MM.1S (cell line): Measurements from ENCODE around the gene ACOT4.
A peak's percentile ranks its signal among the peaks of the same experiment; 100 is the strongest.

ENCODE experiments used
- DNase-seq: peaks from one replicate; pipeline ENCODE4 v3.0.0-alpha.2; 2015
- H2AFZ ChIP-seq: fragments of 300-600 bp; sonication (generic); 2 replicates; pipeline ENCODE4 v1.6.0; 2016; ENCODE audit warnings: antibody characterized with exemption, low read length
- H3F3A ChIP-seq: fragments of 300-600 bp; sonication (generic); 2 replicates; pipeline ENCODE4 v1.6.1; 2016; ENCODE audit warnings: mild to moderate bottlenecking, antibody characterized with exemption, low read length, moderate library complexity, mixed read lengths; ENCODE audit not compliant: insufficient read depth
- H3K27ac ChIP-seq: fragments of 300-600 bp; sonication (generic); 2 replicates; pipeline ENCODE4 v1.5.1; 2016; ENCODE audit warnings: mild to moderate bottlenecking, low read length
- H3K27me3 ChIP-seq: fragments of 300-600 bp; sonication (generic); replicated peaks from 2 replicates; pipeline ENCODE4 v1.6.0; 2016; ENCODE audit warnings: low read length; ENCODE audit not compliant: insufficient read depth
- H3K36me3 ChIP-seq: fragments of 300-600 bp; sonication (generic); replicated peaks from 2 replicates; pipeline ENCODE4 v1.6.1; 2016; ENCODE audit warnings: mild to moderate bottlenecking, low read length, mixed read lengths; ENCODE audit not compliant: insufficient read depth
- H3K4me1 ChIP-seq: fragments of 300-600 bp; sonication (generic); 2 replicates; pipeline ENCODE4 v1.6.1; 2016; ENCODE audit warnings: low read length, mixed read lengths
- H3K4me2 ChIP-seq: fragments of 300-600 bp; sonication (generic); 2 replicates; pipeline ENCODE4 v1.6.0; 2016; ENCODE audit warnings: low read depth, low read length
- H3K4me3 ChIP-seq: fragments of 300-600 bp; sonication (generic); 2 replicates; pipeline ENCODE4 v1.5.1; 2016; ENCODE audit warnings: low read length, mixed read lengths
- H3K79me2 ChIP-seq: fragments of 300-600 bp; sonication (generic); 2 replicates; pipeline ENCODE4 v1.6.1; 2016; ENCODE audit warnings: mixed run types, low read length, mixed read lengths
- H3K9ac ChIP-seq: fragments of 300-600 bp; sonication (generic); 2 replicates; pipeline ENCODE4 v1.6.1; 2016; ENCODE audit warnings: low read length, mixed read lengths
- H3K9me2 ChIP-seq: fragments of 300-600 bp; sonication (generic); replicated peaks from 2 replicates; pipeline ENCODE4 v1.6.1; 2016; ENCODE audit warnings: mild to moderate bottlenecking, low read length, mixed read lengths; ENCODE audit not compliant: insufficient read depth
- H3K9me3 ChIP-seq: fragments of 300-600 bp; sonication (generic); replicated peaks from 2 replicates; pipeline ENCODE4 v1.6.1; 2016; ENCODE audit warnings: mild to moderate bottlenecking, low read length, mixed read lengths; ENCODE audit not compliant: insufficient read depth
- H4K20me1 ChIP-seq: fragments of 300-600 bp; sonication (generic); 2 replicates; pipeline ENCODE4 v1.6.1; 2016; ENCODE audit warnings: mild to moderate bottlenecking, low read length, moderate library complexity, mixed read lengths; ENCODE audit not compliant: insufficient read depth
- CTCF ChIP-seq: fragments of 300-600 bp; sonication (generic); IDR thresholded peaks from 2 replicates; pipeline ENCODE4 v1.5.1; 2016; ENCODE audit warnings: antibody characterized with exemption, low read length, mixed read lengths
- EZH2 ChIP-seq: fragments of 300-600 bp; sonication (generic); optimal IDR thresholded peaks from 2 replicates; pipeline ENCODE3; 2017; ENCODE audit warnings: low read depth, mild to moderate bottlenecking, antibody characterized with exemption, low read length, mixed read lengths
- EZH2phosphoT487 ChIP-seq: fragments of 300-600 bp; sonication (generic); IDR thresholded peaks from 2 replicates; pipeline ENCODE4 v1.6.1; 2018; ENCODE audit warnings: antibody characterized with exemption, low read length

Gene ACOT4

GRCh38 chr14:73645248-73645610, 53.6 kb downstream of the ACOT4 start:
- Histone ChIP-seq H3K9me2 (no peaks in the 10 kb centered on the region), H3K9ac (peak overlapping the region; percentile 47; the same call in 1 of the 2 replicates), H2AFZ (peak overlapping the region; percentile 80), H3K27me3 (no peaks in the 10 kb centered on the region), H3F3A (no peaks in the 10 kb centered on the region), H3K79me2 (no peaks in the 10 kb centered on the region), H4K20me1 (no peaks in the 10 kb centered on the region), H3K4me3 (peak overlapping the region; percentile 72), H3K27ac (no peak overlapping the region), H3K4me1 (no peaks in the 10 kb centered on the region), H3K9me3 (no peaks in the 10 kb centered on the region), H3K4me2 (peak overlapping the region; percentile 45), H3K36me3 (no peaks in the 10 kb centered on the region)
- TF ChIP-seq EZH2 (no peak), EZH2phosphoT487 (no peak), CTCF (no peak)
- DNase-seq: no peak
